ENCODE results near the gene RNF126.

The RNF126 gene

DNA sequence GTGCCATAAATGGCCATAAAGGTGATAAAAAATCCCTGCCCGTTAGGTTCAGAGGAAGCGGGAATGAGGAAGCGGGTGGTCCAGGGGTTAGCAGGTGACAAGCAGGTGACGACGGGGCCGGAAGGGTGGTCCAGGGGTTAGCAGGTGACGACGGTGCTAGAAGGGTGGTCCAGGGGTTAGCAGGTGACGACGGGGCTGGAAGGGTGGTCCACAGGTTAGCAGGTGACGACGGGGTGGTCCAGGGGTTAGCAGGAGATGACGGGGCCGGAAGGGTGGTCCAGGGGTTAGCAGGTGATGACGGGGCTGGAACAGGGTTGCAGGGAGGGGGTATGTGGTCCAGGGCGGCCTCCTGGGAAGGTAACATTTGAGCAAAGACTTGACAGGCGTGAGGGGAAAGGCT lies 26.0 kb upstream of the RNF126 start:
- no peak for TF ChIP-seq Cebpa-rat (IDR thresholded peaks at IDR 0.05)
- Histone ChIP-seq H3K27me3 (peaks cover 0 to 15% (median 9%) of the 10 kb centered on the region in 11 experiments; a peak in 10 of 22 replicates), H3K9me3 (replicated peaks in 1 of 11) (peaks cover 0 to 9% (median 5%) of the 10 kb centered on the region in 11 experiments; a peak in 5 of 22 replicates)

DNA sequence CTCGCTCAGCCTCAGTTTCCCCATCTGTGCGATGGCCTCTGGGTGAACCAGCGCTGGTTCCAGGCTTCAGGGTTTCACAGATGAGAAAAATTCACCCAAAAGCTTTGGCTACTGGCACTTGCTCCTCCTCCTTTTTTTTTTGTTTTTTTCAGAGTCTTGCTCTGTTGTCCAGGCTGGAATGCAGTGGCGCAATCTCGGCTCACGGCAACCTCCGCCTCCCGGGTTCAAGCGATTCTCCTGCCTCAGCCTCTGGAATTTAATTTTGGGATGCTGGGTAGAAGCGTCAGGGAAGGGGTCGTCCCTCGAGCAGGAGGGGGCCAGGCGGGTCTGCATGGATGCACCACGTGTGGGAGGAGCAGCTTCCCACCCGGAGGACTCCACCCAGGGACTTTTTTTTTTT lies 25.2 kb upstream of the RNF126 start:
- H3K4me1 ChIP-seq, result peaks cover 5 to 27% (median 18%) of the 10 kb centered on the region in 10 experiments; a peak in 18 of 20 replicates
- TF ChIP-seq Cebpa-rat (IDR thresholded peaks at IDR 0.05), result no peak
- H3K36me3 ChIP-seq, result no peaks in the 10 kb centered on the region
- H4K20me1 ChIP-seq, result no peaks in the 10 kb centered on the region
- no peak overlapping the region for H3K27ac ChIP-seq
- H3K9ac ChIP-seq, result no peak overlapping the region
- no peak overlapping the region for H3K4me2 ChIP-seq
- no peak overlapping the region for H3K4me3 ChIP-seq
- H3K9me3 ChIP-seq (replicated peaks in 1 of 11), result peaks cover 0 to 9% (median 5%) of the 10 kb centered on the region in 11 experiments; a peak in 5 of 22 replicates
- peaks cover 0 to 15% (median 9%) of the 10 kb centered on the region in 11 experiments; a peak in 10 of 22 replicates for H3K27me3 ChIP-seq

More for the DNA sequence above, 26.0 kb upstream of the RNF126 start:
- no peak overlapping the region for H3K27ac ChIP-seq
- no peaks in the 10 kb centered on the region for H4K20me1 ChIP-seq
- H3K9ac ChIP-seq, result no peak overlapping the region
- peaks cover 10 to 34% (median 25%) of the 10 kb centered on the region in 10 experiments; a peak in 18 of 20 replicates for H3K4me1 ChIP-seq
- no peak overlapping the region for H3K4me3 ChIP-seq
- no peaks in the 10 kb centered on the region for H3K36me3 ChIP-seq
- H3K4me2 ChIP-seq, result no peak overlapping the region

DNA sequence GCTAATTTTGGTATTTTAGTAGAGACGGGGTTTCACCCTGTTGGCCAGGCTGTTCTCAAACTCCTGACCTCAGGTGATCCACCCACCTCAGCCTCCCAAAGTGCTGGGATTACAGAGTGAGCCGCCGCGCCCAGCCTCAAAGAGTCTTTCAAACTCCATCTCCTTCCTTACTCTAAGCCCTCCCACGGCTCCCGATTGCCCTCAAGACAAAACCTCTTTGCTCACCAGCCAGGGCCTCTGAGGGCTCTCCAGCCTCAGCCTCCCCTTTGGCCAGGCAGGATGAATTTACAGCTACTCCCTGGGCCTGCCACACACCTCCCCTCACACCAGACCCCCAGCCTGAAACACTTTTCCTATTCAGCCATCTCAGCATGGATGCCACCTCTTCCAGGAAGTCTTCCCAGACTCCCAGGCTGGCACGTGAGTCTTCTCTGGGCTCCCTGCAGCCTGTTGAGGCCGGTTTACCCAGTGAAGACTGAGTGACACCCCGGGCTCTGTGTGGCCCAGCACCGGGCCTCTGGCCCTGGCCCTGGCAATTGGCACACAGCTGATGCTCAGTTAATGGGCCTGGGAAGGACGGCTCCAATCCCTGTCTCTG lies 24.7 kb upstream of the RNF126 start:
- no peaks in the 10 kb centered on the region for H3K36me3 ChIP-seq
- no peaks in the 10 kb centered on the region for H4K20me1 ChIP-seq
- H3K27me3 ChIP-seq, result peaks cover 0 to 15% (median 9%) of the 10 kb centered on the region in 11 experiments; a peak in 10 of 22 replicates
- H3K4me1 ChIP-seq, result peaks cover 0 to 22% (median 13%) of the 10 kb centered on the region in 10 experiments; a peak in 14 of 20 replicates
- H3K27ac ChIP-seq, result no peak overlapping the region
- H3K4me2 ChIP-seq, result no peak overlapping the region
- H3K4me3 ChIP-seq, result no peak overlapping the region
- H3K9me3 ChIP-seq (replicated peaks in 1 of 11), result peaks cover 0 to 9% (median 5%) of the 10 kb centered on the region in 11 experiments; a peak in 5 of 22 replicates
- no peak for TF ChIP-seq Cebpa-rat (IDR thresholded peaks at IDR 0.05)
- H3K9ac ChIP-seq, result no peak overlapping the region

DNA sequence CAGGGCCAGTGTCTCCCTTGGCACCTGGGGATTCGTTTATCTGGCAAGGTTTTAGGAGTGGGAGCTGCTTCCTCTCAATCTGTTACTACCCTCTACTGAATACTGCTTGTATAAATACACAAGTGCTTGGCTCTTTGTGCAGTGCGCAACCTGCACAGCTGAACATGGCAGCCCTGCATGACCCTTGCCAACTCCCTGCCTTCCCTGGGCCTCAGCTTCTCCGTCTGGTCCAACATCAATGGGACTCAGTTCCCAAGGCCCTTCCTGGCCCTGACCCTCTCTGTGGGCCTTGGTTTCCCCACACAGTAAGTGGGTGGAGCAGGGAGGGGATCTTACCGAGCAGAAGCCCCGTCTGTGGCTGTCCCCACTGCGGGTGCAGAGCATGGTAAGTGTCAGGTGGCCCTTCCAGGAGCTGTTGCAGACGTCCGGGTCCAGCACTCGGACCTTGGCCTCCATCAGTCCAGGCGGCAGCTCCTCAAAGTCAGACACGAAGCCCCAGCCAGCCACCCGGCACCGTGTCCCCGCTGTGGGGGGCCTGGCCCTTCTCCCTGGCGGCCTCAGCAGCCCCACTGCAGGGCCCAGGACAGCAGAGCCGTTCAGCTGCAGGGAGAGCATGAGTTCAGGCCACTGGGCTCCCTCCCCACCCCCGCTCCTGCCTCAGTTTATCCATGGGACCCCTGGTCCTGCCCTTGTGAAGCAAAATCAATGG lies 23.7 kb upstream of the RNF126 start:
- peaks cover 0 to 15% (median 9%) of the 10 kb centered on the region in 11 experiments; a peak in 10 of 22 replicates for H3K27me3 ChIP-seq
- no peak overlapping the region for H3K9ac ChIP-seq
- H3K4me1 ChIP-seq, result peaks cover 0 to 18% (median 12%) of the 10 kb centered on the region in 10 experiments; a peak in 18 of 20 replicates
- H4K20me1 ChIP-seq, result no peaks in the 10 kb centered on the region
- no peak overlapping the region for H3K4me2 ChIP-seq
- H3K4me3 ChIP-seq, result no peak overlapping the region
- TF ChIP-seq Cebpa-rat (IDR thresholded peaks at IDR 0.05), result no peak
- H3K27ac ChIP-seq, result no peak overlapping the region
- H3K9me3 ChIP-seq (replicated peaks in 1 of 11), result peaks cover 0 to 9% (median 5%) of the 10 kb centered on the region in 11 experiments; a peak in 5 of 22 replicates
- H3K36me3 ChIP-seq, result no peaks in the 10 kb centered on the region

DNA sequence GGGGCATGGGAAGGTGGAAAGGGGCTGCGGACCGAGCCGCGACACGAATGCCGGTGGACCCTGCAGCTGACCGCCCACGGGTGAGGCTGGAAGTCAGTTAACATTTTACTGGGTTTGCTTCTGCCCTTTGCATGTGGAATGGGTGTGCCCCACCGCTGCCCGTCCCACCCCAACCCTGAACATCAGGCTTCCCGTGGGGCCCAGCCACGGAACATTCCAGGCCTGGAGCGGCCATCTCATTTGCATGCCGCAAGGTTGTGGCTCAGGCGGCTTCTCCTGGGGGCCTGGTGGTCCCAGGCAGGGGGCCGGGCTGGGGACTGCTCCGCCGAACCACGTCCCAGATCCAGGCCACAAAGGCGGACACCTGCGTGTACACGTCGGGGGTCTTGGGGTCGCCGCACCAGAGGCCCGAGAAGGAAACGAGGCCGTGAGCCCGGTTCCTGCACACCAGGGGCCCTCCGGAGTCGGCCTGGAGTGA lies 22.5 kb upstream of the RNF126 start:
- Histone ChIP-seq H3K27ac (peak overlapping the region in 1 of 11 experiments; percentile 9; a peak in 1 of 22 replicates), H4K20me1 (no peaks in the 10 kb centered on the region), H3K9me3 (replicated peaks in 1 of 11) (peaks cover 0 to 9% (median 5%) of the 10 kb centered on the region in 11 experiments; a peak in 5 of 22 replicates), H3K4me2 (peak overlapping the region; percentile 14 to 59 (median 42); a peak in 19 of 22 replicates), H3K36me3 (no peaks in the 10 kb centered on the region), H3K9ac (peak overlapping the region in 2 of 11 experiments; percentile 29 to 41; a peak in 1 of 22 replicates), H3K27me3 (peaks cover 0 to 15% (median 9%) of the 10 kb centered on the region in 11 experiments; a peak in 10 of 22 replicates), H3K4me1 (peaks cover 6 to 18% (median 17%) of the 10 kb centered on the region in 10 experiments), H3K4me3 (no peak overlapping the region)
- no peak for TF ChIP-seq Cebpa-rat (IDR thresholded peaks at IDR 0.05)

DNA sequence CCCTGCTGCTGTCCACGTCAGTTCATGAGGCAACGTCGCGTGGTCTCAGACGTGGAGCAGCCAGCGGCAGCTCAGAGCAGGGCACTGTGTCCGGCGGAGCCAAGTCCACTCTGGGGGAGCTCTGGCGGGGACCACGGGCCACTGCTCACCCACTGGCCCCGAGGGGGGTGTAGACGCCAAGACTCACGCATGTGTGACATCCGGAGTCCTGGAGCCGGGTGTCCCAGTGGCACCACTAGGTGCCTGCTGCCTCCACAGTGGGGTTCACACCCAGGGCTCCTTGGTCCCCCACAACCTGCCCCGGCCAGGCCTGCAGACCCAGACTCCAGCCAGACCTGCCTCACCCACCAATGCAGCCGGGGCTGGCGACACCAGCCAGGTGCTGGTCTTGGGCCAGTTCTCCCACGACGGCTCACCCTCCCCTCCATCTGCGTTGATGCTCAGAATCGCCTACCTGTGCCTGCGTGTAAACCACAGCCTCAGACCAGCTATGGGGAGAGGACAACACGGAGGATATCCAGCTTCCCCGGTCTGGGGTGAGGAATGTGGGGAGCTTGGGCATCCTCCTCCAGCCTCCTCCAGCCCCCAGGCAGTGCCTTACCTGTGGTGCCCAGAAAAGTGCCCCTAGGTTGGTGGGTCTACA lies 19.8 kb upstream of the RNF126 start:
- Histone ChIP-seq H3K27me3 (peaks cover 16 to 32% (median 26%) of the 10 kb centered on the region in 11 experiments), H3K4me1 (peaks cover 13 to 33% (median 31%) of the 10 kb centered on the region in 10 experiments), H3K4me3 (no peak overlapping the region), H3K36me3 (no peaks in the 10 kb centered on the region), H3K9me3 (replicated peaks in 1 of 11) (no peaks in the 10 kb centered on the region), H3K9ac (no peak overlapping the region), H3K27ac (peak overlapping the region in 2 of 11 experiments; percentile 14 to 44; a peak in 2 of 22 replicates), H3K4me2 (no peak overlapping the region), H4K20me1 (peaks cover 9 to 19% (median 17%) of the 10 kb centered on the region in 11 experiments; a peak in 18 of 22 replicates)
- no peak for TF ChIP-seq Cebpa-rat (IDR thresholded peaks at IDR 0.05)

DNA sequence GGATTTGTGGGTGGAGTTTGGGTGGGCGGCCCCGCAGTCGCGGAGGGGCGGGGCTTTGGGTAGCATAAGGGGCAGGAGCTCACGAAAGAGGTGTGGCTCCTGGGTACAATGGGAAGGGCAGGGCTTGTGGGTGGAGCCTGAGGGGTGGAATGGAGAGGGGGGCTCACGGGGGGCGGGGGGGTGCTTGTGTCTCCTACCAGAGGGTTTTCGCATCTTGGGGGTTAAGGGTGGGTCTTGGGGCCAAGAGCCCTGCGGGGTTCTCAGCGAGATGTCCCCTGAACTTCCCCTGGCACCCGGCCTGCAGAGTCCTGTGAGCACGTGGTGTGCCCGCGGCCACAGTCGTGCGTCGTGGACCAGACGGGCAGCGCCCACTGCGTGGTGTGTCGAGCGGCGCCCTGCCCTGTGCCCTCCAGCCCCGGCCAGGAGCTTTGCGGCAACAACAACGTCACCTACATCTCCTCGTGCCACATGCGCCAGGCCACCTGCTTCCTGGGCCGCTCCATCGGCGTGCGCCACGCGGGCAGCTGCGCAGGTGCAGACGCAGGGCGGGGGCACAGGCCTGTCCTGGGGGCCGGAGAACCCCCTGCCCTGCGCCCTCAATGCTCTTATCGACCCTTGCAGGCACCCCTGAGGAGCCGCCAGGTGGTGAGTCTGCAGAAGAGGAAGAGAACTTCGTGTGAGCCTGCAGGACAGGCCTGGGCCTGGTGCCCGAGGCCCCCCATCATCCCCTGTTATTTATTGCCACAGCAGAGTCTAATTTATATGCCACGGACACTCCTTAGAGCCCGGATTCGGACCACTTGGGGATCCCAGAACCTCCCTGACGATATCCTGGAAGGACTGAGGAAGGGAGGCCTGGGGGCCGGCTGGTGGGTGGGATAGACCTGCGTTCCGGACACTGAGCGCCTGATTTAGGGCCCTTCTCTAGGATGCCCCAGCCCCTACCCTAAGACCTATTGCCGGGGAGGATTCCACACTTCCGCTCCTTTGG lies 18.3 kb upstream of the RNF126 start:
- H3K9ac ChIP-seq, result peak overlapping the region; percentile 75 to 86 (median 82); a peak in 21 of 22 replicates
- peak overlapping the region; percentile 78 to 94 (median 86); a peak in 21 of 22 replicates for H3K27ac ChIP-seq
- H3K4me1 ChIP-seq, result peaks cover 13 to 41% (median 37%) of the 10 kb centered on the region in 10 experiments
- H3K27me3 ChIP-seq, result peaks cover 31 to 45% (median 41%) of the 10 kb centered on the region in 11 experiments
- H3K9me3 ChIP-seq (replicated peaks in 1 of 11), result no peaks in the 10 kb centered on the region
- H4K20me1 ChIP-seq, result peaks cover 11 to 26% (median 20%) of the 10 kb centered on the region in 11 experiments; a peak in 19 of 22 replicates
- H3K36me3 ChIP-seq, result no peaks in the 10 kb centered on the region
- peak overlapping the region; percentile 50 to 86 (median 58); a peak in 17 of 20 replicates for H3K4me3 ChIP-seq
- peak overlapping the region; percentile 55 to 87 (median 75) for H3K4me2 ChIP-seq
- no peak for TF ChIP-seq Cebpa-rat (IDR thresholded peaks at IDR 0.05)
